GM21717 (cell line): ENCODE results near the gene PARP14.

ENCODE experiments used
- ATAC-seq: cut with Tn5 transposase; IDR thresholded peaks from one replicate; pipeline ENCODE4 v1.9.1; 2021; ENCODE audit warnings: mild to moderate bottlenecking, moderate library complexity; ENCODE audit not compliant: unreplicated experiment

Gene PARP14

DNA sequence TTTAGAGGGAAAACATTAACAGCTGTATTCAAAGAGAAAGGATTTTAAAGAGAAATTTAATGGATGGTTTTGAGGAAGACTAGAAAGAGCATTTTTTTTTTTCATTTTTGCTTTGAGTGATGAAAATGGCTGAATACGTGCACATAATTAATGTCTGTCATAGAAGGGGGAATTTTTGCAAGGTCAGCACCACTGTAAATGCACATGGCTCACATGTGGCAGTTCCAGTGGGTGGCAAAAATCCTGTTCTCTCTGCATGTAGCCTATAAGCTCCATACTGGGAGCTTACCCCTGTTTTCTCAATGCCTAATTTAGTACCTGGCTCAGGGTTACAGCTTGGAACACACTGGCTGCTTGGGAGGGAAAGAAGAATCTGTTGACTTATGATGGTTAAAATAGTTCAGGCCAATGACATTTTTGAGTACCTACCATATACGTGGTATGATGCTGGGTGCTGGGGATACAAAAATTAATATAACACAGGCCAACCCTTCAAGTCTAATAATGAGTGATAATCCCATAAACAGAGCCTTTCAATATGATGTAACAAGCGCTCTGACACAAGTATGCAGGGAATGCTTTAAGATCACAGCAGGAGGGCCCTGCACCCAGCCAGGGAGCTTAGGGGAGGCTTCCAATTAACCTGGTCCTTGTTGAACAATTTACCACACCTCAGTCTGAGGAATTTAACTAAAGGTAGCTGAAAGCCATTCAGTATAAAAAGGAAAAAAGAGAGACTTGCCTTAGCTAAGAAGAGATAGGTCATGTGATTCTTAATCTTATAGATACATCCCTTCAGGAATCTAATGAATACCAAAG lies 80.0 kb downstream of the PARP14 start:
- ATAC-seq: no peak

DNA sequence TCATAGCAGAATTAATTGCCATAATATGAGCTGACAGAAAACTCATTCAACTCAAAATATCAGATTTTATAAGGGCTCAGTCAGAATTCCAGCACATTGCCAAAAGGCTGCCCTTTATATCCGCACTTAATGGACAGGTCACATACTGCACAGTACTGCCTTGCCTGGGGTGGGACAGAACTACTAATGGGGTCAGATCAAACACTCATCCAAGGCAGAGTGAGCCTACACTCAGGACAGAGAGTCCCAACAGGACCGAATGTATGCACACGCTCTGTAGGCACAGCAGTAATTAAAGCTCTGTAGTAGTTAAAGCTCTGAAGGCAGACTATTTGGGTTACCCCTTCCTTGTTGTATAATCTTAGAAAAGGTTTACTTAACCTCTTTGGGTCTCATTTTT lies 85.8 kb downstream of the PARP14 start:
- no peak for ATAC-seq

DNA sequence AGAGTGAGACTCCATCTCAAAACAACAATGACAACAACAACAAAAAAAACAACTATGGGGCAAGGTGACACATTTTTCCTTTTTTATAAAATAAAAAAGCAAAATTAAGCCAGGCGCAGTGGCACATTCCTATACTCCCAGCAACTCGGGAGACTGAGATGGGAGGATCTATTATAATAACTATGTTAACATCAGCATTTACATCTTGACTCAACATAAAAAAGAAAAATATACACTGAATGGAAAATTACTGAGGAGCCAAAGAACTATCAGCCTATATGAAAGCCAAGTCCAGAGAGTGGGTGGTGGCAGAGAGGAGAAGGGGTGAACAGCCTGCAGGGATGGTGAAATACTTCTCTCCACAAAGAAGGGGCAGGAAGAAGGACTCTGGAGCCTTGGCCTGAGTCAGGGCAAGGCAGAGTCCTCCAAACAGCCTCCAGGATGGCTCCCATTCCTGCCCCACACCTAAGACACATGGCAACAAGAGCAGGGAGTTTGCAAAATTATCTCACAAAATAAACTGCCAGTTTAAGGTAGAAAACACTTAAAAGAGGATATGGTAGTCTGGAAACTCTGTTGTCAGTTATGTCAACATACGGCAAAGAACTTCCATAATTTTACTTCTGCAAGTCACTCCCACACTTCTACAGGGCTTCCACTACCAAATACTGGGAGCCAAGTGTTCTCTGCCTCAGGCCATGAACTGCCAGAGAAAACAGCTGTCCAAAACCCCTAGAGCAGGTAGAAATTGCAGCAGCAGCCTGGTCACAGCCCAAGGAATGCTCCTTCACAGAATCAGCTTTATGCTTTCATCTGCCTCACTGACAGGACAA lies 87.1 kb downstream of the PARP14 start:
- no peak for ATAC-seq

DNA sequence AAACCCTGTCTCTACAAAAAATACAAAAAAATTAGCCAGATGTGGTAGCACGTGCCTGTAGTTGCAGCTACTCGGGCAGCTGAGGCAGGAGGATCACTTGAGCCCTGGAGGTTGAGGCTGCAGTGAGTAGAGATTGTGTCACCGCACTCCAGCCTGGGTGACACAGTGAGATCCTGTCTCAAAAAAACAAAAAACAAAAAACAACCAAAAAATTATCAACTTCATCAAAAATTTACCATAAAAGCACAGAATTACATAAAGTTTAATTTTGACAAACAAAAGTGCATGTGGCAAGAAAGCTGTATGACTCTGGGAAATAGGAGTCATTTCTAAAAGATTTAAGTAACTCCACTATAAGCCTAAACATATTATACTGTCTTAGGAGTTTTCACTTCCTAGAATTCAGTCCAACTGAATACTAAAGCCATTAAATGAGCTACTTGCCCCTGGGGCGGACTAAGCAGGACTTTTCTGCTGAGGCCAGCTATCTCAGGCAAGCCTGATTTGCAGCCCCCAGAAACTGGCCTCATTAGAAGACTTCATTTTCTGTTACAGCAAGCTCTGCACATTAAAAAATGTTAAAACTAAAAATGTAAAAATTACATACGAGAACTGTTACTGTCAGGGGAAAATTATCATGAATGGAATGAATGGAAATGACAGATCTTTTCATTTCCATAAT lies 90.0 kb downstream of the PARP14 start:
- no peak for ATAC-seq

DNA sequence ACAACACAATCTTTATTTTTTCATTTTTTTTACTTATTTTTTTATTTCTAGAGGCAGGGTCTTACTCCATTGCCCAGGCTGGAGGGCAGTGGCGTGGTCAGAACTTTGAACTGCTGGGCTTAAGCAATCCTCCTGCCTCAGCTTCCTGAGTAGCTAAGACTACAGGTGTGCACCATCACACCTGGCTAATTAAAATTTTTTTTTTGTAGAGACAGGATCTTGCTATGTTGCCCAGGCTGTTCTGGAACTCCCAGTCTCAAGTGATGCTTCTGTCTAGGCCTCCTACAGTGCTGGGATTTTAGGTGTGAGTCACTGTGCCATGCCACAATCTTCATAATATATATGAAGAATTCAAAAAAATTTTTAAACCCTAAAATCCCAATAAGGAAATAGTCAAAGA lies 92.2 kb downstream of the PARP14 start:
- no peak for ATAC-seq

DNA sequence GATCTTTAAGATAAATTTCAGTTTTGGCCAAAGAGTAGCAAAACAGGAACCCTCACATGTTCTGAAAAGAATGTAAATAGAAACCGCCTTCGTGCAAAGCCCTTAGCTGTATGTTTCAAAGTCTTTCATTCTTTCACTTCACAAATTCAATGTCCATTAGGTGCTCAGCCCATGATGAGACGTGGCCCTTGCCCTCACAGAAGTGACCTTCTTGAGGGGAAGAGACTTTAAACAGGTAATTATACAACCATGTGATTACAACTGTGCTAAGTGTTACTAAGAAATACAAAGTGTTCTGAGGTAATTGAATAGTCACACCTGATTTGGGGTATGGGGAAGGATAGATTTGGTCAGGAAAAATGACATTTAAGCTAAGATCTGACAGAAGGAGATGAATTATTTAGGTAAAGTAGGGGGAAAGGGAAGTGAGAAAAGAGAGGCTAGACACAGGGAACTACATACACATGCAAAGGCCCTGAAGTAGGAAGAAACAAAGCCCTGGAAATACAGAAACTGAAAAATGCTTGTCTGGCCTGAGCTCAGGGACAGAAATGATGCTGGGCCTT lies 93.4 kb downstream of the PARP14 start:
- peak; percentile 63 for ATAC-seq

DNA sequence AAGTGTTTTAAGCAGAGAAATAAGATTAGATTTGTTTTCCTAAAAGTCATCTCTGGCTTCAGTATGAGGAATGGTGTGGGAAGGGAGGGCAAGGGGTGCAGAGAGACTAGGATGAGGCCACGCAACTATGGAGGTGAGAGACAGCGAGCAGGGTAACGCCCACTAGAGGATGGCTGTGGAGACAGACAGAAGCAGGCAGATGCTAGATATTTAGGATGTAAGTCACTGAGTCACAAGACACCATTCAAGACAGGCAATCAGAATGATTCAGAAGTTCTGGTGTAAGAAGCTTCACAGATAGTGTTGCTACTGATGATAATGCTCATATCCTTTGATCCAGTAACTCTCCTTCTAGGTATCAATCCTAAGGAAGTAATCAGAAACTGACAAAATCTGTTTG lies 93.9 kb downstream of the PARP14 start:
- ATAC-seq: peak; percentile 31

DNA sequence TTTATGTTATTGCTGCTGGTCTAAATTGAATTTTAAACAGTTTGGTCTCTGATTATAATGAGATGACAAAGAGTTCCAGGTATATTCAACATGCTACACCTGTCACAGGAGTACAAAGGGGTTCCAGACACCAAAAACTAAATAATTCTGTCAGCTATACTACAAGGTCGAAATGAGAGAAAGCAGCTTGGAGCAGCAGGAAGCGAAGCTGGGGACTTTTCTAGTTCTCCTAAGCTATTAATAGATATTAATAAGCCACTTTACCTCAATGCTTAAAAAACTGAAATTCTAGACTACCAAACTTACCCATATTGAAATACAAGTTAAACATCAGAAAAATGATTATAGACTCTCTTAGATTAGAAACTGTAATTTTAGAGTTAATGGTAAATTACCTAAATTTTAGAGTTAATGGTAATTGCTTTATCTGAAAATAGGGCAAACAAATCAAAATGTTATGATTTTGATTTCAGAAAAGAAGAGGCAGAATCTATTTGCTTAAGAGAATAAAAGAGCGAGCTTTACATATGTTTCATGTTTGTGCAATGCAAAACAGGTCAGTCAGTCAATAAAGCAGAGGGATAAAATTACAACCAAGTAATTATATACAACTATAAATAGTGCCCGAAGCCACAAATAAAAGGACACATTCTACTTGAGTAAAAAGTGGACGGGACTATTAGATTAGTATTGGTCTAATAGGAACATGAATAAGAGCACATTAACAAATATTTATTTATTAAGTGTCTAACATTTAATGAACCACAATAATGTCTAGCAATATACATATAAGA lies 96.2 kb downstream of the PARP14 start:
- no peak for ATAC-seq

DNA sequence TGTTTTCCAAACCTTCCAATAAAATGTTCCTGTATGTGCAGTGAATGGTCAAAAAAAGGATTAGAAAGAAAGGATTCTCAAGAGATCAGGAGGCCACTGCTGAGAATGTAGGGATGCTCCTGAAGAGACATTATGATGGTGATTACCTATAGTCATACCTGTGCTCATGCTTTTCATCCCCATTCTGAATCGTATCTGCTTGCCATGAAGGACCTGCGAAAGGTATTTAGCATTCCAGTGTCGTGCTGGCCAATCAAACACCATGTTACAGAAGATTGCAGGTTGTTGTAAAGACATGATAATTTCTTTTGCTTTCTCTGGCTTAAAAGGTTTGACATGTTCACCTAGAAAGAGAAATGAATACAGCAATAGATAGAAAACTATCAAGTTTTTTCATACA lies 96.9 kb downstream of the PARP14 start:
- no peak for ATAC-seq
